ENCODE data around the gene ADORA3. TPM values are rescaled to one million over a fixed set of nuclear protein-coding genes. Genes with fewer than 3 reads are reported as not detected.

ADORA3 gene
- total RNA-seq, 1 experiment from 2014 or later = not detected

DNA sequence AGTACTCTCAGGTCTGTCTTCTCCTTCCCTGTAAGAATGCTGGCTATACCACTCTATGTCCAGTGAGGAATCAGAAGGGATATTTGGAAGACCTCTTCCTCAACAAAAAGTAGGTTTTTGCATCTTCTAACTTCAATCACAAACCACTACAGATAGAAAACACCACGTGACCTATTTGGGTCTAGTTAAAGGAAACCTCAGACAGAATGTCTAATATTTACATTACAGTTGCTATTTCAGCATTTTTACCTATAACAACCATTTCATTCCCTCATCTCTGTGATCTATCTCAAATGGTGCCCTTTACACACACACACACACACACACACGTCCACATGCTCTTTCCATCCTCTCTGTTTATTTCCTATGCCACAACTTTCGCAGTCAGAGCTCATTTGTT lies 7.9 kb upstream of the ADORA3 start:
- no peak for ATAC-seq
- CTCF ChIA-PET = no interaction called here
- no TSS peak for BruUV-seq (replicated peaks)

DNA sequence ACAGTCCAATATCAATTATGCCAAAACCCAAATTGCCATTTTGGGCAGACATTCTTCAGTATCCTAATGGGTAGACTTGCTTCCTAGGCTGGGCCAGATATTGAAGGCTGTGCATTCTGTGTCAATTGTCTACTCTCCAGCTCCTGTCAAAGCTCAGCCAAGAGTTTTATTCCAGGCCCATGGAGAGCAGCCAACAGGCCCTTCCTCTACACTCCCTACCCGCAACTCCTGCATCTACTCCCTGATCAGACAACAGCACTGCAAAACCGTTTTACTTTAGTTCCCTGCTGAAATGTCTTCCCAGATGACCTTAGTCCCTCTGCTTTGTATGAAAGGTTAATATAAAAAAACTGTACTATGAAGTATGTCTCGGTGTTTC lies 6.6 kb upstream of the ADORA3 start:
- H3K36me3 ChIP-seq (ENCODE audit: control insufficient read depth, insufficient read depth, low read length) = no peaks in the 10 kb centered on the region
- H3K4me1 ChIP-seq (ENCODE audit: control insufficient read depth, insufficient read depth, low read length) = peaks cover 4% of the 10 kb centered on the region; the same call in 1 of the 2 replicates
- no peaks in the 10 kb centered on the region for H3K9me3 ChIP-seq (ENCODE audit: control insufficient read depth, insufficient read depth, low read depth, low read length)
- no peaks in the 10 kb centered on the region for H3K27me3 ChIP-seq (ENCODE audit: control insufficient read depth, insufficient read depth, low read length)
- TF ChIP-seq CTCF (IDR thresholded peaks at IDR 0.05) = no peak
- TF ChIP-seq, protein P1, sequence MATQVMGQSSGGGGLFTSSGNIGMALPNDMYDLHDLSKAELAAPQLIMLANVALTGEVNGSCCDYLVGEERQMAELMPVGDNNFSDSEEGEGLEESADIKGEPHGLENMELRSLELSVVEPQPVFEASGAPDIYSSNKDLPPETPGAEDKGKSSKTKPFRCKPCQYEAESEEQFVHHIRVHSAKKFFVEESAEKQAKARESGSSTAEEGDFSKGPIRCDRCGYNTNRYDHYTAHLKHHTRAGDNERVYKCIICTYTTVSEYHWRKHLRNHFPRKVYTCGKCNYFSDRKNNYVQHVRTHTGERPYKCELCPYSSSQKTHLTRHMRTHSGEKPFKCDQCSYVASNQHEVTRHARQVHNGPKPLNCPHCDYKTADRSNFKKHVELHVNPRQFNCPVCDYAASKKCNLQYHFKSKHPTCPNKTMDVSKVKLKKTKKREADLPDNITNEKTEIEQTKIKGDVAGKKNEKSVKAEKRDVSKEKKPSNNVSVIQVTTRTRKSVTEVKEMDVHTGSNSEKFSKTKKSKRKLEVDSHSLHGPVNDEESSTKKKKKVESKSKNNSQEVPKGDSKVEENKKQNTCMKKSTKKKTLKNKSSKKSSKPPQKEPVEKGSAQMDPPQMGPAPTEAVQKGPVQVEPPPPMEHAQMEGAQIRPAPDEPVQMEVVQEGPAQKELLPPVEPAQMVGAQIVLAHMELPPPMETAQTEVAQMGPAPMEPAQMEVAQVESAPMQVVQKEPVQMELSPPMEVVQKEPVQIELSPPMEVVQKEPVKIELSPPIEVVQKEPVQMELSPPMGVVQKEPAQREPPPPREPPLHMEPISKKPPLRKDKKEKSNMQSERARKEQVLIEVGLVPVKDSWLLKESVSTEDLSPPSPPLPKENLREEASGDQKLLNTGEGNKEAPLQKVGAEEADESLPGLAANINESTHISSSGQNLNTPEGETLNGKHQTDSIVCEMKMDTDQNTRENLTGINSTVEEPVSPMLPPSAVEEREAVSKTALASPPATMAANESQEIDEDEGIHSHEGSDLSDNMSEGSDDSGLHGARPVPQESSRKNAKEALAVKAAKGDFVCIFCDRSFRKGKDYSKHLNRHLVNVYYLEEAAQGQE (IDR thresholded peaks at IDR 0.05; ENCODE audit: insufficient read depth in 1 of 2, low read depth in 2 of 2, low read length in 1 of 2) = no peak
- no peak for TF ChIP-seq POLR2AphosphoS5 (IDR thresholded peaks at IDR 0.05; ENCODE audit: low read depth, low read length)
- no peak for TF ChIP-seq SIN3A (IDR thresholded peaks at IDR 0.05; ENCODE audit: borderline replicate concordance, insufficient read depth, low read depth, low read length)
- no peak for TF ChIP-seq TCF7L2 (IDR thresholded peaks at IDR 0.05; ENCODE audit: low read depth, low read length)
- in situ Hi-C loops (cut with HindIII; ENCODE audit: low pct_unique_long_range_greater_than_20kb, low sequenced_read_pairs) = no loop called here
- intact Hi-C loops (cut with micrococcal nuclease; ENCODE audit: unreplicated experiment) = loop anchor here (10.0 kb wide), 1 partner anchor 245 kb away; the partner anchor contains the start of gene DDX20
- no TSS peak for BruUV-seq (replicated peaks)
- H3K4me3 ChIP-seq (ENCODE audit: low read depth in 2 of 2, low read length in 2 of 2) = no peak overlapping the region
- H3K27ac ChIP-seq (ENCODE audit: low read length) = no peak overlapping the region
- ChIA-PET POLR2A (no interaction called here), CTCF (no interaction called here)
- DNase-seq (ENCODE audit: low read depth, low spot score) (no peak), ATAC-seq (no peak)

More for the DNA sequence above, 7.9 kb upstream of the ADORA3 start:
- no peaks in the 10 kb centered on the region for H3K36me3 ChIP-seq (ENCODE audit: control insufficient read depth, insufficient read depth, low read length)
- no peak overlapping the region for H3K4me3 ChIP-seq (ENCODE audit: low read depth in 2 of 2, low read length in 2 of 2)
- intact Hi-C loops (cut with micrococcal nuclease; ENCODE audit: unreplicated experiment) = no loop called here
- TF ChIP-seq SIN3A (IDR thresholded peaks at IDR 0.05; ENCODE audit: borderline replicate concordance, insufficient read depth, low read depth, low read length) (no peak), TCF7L2 (IDR thresholded peaks at IDR 0.05; ENCODE audit: low read depth, low read length) (no peak), CTCF (IDR thresholded peaks at IDR 0.05) (no peak), POLR2AphosphoS5 (IDR thresholded peaks at IDR 0.05; ENCODE audit: low read depth, low read length) (no peak)
- TF ChIP-seq, protein P1 (IDR thresholded peaks at IDR 0.05; ENCODE audit: insufficient read depth in 1 of 2, low read depth in 2 of 2, low read length in 1 of 2) = no peak
- H3K9me3 ChIP-seq (ENCODE audit: control insufficient read depth, insufficient read depth, low read depth, low read length) = no peaks in the 10 kb centered on the region
- no peak for DNase-seq (ENCODE audit: low read depth, low spot score)
- no peak overlapping the region for H3K27ac ChIP-seq (ENCODE audit: low read length)
- no peaks in the 10 kb centered on the region for H3K27me3 ChIP-seq (ENCODE audit: control insufficient read depth, insufficient read depth, low read length)
- POLR2A ChIA-PET = no interaction called here
- in situ Hi-C loops (cut with HindIII; ENCODE audit: low pct_unique_long_range_greater_than_20kb, low sequenced_read_pairs) = no loop called here
- H3K4me1 ChIP-seq (ENCODE audit: control insufficient read depth, insufficient read depth, low read length) = peaks cover 4% of the 10 kb centered on the region; the same call in 1 of the 2 replicates

Measured in Panc1 (cell line).